ENCODE results near the gene IARS2. TPM values are rescaled to one million over a fixed set of nuclear protein-coding genes. Genes with fewer than 3 reads are reported as not detected.
"Not testable (repeated sequence)": the region's sequence is repeated elsewhere in the genome, so short reads cannot be mapped to it uniquely, and the experiment has no call there.

IARS2 gene
- total RNA-seq, 1 donor = 89.4 TPM

DNA sequence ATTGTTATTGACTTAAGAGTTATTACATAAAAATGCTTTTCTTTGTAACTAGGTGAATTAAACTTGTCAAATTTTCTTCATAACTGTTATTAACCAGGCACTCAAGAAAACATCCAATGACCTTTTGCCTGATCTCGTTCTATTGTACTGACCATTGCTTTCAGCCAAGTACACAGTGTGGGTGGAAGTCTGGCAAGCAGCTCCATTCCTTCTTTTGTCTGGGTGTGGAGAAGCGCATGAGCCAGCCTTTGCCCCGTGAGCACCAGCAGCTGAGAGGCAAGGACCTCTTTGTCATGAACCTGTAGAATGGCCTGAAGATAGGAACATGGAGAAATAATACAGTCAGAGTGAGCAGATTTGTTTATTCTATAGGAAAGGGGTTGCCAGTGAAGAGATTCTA is 57.5 kb downstream of the IARS2 start:
- no peak overlapping the region for H3K4me3 ChIP-seq (ENCODE audit: low read depth, low read length)
- DNase-seq (ENCODE audit: low read depth) = peak; percentile 68
- TF ChIP-seq, protein P1, sequence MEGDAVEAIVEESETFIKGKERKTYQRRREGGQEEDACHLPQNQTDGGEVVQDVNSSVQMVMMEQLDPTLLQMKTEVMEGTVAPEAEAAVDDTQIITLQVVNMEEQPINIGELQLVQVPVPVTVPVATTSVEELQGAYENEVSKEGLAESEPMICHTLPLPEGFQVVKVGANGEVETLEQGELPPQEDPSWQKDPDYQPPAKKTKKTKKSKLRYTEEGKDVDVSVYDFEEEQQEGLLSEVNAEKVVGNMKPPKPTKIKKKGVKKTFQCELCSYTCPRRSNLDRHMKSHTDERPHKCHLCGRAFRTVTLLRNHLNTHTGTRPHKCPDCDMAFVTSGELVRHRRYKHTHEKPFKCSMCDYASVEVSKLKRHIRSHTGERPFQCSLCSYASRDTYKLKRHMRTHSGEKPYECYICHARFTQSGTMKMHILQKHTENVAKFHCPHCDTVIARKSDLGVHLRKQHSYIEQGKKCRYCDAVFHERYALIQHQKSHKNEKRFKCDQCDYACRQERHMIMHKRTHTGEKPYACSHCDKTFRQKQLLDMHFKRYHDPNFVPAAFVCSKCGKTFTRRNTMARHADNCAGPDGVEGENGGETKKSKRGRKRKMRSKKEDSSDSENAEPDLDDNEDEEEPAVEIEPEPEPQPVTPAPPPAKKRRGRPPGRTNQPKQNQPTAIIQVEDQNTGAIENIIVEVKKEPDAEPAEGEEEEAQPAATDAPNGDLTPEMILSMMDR (IDR thresholded peaks at IDR 0.05; ENCODE audit: insufficient read depth, low read length) = no peak

DNA sequence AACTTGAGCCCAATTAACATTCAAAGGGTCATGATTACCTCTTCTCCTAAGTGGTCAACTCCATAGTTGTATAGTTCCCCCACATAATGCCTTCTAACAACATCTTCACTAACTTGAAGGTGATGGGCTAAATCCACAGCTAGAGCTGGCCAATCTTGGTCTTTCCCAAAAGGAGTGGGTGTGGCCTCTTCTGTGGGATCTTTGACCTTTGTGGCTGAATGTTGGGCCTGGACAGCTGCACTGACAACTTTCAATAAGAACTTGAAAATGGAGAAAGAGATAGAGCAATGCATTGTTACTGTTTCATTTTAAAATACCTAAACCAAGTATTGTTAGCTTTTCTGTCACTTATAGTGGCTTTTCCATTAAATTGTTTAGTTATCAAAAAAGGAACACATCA is 59.2 kb downstream of the IARS2 start:
- DNase-seq (ENCODE audit: low read depth) = no peak
- TF ChIP-seq, protein P1 (IDR thresholded peaks at IDR 0.05; ENCODE audit: insufficient read depth, low read length) = no peak
- H3K4me3 ChIP-seq (ENCODE audit: low read depth, low read length) = no peak overlapping the region

DNA sequence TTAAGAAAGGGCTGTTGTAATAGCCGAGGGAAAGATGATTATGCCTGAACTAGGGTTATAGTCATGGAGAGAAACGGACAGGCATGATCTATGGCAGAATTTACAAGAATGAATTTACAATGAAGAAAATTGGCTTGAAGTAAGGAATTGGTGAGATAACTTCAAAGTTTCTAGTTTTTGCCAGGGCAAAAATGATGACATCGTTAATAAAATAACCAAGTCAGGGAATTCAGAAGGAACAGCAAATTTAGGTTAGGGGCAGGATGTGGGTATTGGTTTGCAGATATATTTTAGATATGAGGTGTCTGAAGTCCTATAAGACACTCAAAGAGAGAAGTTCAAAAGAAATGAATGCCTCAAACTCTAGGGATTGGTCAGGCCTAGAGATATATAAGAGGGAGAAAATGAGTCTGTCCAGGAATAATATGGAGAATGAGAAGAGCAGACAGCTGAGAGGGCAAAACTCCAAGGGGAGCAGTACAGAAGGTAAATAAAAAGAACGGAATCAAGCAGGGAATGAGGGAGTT is 62.8 kb downstream of the IARS2 start:
- TF ChIP-seq, protein P1 (IDR thresholded peaks at IDR 0.05; ENCODE audit: insufficient read depth, low read length) = no peak
- H3K4me3 ChIP-seq (ENCODE audit: low read depth, low read length) = no peak overlapping the region
- no peak for DNase-seq (ENCODE audit: low read depth)

DNA sequence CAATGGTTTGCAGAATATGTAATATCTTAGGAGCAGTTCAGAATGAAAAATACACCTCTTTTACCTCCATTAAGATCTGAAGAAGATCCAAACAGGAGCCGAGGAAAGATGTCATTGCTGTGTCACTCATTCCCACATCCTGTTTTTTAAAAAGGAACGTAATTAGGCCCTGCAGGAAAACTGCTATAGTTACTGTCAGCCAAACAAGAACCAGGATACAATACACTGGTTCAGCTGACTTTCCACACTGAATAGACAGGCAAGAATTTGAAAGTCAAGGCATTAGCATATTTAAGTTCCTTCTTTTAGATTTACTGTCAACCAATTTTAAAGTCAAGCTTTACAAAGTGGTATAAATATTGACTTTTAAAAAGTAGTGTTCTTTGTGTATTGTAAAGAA is 63.8 kb downstream of the IARS2 start:
- H3K4me3 ChIP-seq (ENCODE audit: low read depth, low read length) = no peak overlapping the region
- TF ChIP-seq, protein P1 (IDR thresholded peaks at IDR 0.05; ENCODE audit: insufficient read depth, low read length) = no peak
- DNase-seq (ENCODE audit: low read depth) = no peak

DNA sequence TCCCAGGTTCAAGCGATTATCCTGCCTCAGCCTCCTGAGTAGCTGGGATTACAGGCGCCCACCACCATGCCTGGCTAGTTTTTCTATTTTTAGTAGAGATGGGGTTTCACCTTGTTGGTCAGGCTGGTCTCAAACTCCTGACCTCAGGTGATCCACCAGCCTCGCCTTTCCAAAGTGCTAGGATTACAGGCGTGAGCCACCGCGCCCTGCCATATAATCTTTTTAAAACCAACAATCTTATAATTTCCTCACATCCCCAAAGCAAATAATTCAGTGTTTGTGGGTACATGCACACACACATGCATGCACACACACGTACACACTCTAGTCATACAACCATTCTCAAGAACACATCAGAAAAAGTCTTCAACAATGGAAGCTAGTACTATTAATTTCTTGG is 64.6 kb downstream of the IARS2 start:
- H3K4me3 ChIP-seq (ENCODE audit: low read depth, low read length); DNase-seq (ENCODE audit: low read depth): not testable (repeated sequence)

DNA sequence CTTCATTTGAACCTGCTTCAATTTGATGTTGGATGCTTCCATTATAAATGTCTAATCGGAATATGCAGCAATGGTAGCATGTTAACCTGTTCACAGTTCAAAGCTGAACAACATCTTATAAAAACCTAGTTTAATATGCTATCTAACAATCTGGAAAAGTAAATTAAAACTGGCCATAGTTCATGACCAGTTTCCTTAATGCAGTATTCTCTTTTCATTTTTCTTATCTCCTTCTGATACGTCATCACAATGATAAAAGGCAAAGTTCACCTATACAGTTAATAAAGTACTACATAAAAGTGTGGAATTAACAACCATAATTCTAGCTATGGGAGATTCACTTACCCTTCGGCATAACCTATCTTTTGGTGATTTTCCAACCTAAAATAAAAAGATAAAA is 65.1 kb downstream of the IARS2 start:
- DNase-seq (ENCODE audit: low read depth) = no peak
- H3K4me3 ChIP-seq (ENCODE audit: low read depth, low read length) = no peak overlapping the region

DNA sequence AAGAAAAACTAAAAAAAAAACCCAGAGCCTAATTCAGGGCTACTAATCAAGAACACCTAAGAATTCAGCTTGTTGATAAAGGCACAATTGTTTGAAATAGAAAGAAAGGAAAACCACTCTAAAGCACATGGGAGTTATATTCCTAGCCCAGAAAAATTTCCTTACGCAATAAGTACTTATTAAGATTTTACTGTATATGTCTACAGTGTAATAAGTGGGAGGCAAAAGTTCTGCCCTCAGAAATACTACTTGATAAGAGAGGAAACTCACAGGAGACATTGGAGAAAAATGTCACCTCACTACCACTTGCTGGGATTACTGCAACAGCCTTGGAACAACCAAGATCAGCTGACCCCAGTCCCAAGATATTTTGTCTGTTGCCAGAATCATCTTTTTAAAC is 66.1 kb downstream of the IARS2 start:
- DNase-seq (ENCODE audit: low read depth) = peak; percentile 9
- TF ChIP-seq, protein P1 (IDR thresholded peaks at IDR 0.05; ENCODE audit: insufficient read depth, low read length) = no peak
- H3K4me3 ChIP-seq (ENCODE audit: low read depth, low read length) = no peak overlapping the region

More for the DNA sequence above, 65.1 kb downstream of the IARS2 start:
- TF ChIP-seq, protein P1 (IDR thresholded peaks at IDR 0.05; ENCODE audit: insufficient read depth, low read length) = no peak
